Stimulated activated effector memory CD8-positive, alpha-beta T cell treated with anti-CD3 and anti-CD28 coated beads, Interleukin-12 subunit alpha, Interleukin-12 subunit beta, amount 100 ng/mL, for 72 hours (primary cell): ENCODE measurements around the gene GNAZ.

Experiments used
- ATAC-seq: fragments of 150-1000 bp; cut with Tn5 transposase; 2 replicates; pipeline ENCODE4 v1.10.0; 2021
- DNase-seq, 2 donors: peaks; one replicate each; pipeline ENCODE4 v3.0.0; 2021 to 2022; ENCODE audit warnings: low spot score in 2 of 2
- H3K27ac Mint-ChIP-seq: one replicate; pipeline ENCODE4 v1.8.0; 2022; ENCODE audit warnings: mild to moderate bottlenecking, mixed read lengths
- H3K36me3 Mint-ChIP-seq: one replicate; pipeline ENCODE4 v1.8.0; 2022; ENCODE audit warnings: mild to moderate bottlenecking, mixed read lengths
- H3K4me1 Mint-ChIP-seq: one replicate; pipeline ENCODE4 v1.8.0; 2022; ENCODE audit warnings: mixed read lengths
- H3K4me3 Mint-ChIP-seq: one replicate; pipeline ENCODE4 v1.8.0; 2022; ENCODE audit warnings: mild to moderate bottlenecking, mixed read lengths
- H3K9me3 Mint-ChIP-seq: one replicate; pipeline ENCODE4 v1.8.0; 2022; ENCODE audit warnings: mixed read lengths

Gene GNAZ

DNA sequence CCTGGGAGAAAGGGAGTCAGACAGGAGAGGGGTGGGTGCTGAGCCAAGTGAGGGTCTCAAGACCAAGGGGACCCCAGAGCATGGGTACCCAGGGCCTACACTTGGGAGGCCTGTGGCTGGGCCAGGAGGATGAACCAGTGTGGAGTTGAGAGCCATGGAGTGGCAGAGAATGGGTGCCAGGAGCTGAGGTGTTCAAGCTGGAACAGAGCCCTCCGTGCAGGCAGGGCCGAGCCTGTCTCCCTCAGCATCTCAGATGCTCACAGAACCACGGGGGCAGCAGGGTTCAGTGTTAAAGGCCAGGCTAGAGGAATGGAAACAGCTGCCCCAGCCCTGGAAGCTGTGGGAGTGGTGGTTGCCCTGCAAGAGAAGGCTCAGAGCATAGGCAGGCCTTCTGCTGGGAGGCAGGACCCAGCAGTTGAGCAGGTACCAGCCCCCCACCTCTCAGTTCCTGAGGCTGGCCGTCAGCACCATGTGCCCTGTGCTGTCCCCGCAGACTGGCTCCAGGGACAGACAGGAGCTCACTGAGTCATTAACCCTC, 39.2 kb downstream of the GNAZ start:
- Mint-ChIP-seq H3K9me3 (no peaks in the 10 kb centered on the region), H3K36me3 (no peaks in the 10 kb centered on the region), H3K4me1 (no peaks in the 10 kb centered on the region), H3K27ac (no peak overlapping the region), H3K4me3 (no peak overlapping the region)
- no peak for DNase-seq
- ATAC-seq: no peak

DNA sequence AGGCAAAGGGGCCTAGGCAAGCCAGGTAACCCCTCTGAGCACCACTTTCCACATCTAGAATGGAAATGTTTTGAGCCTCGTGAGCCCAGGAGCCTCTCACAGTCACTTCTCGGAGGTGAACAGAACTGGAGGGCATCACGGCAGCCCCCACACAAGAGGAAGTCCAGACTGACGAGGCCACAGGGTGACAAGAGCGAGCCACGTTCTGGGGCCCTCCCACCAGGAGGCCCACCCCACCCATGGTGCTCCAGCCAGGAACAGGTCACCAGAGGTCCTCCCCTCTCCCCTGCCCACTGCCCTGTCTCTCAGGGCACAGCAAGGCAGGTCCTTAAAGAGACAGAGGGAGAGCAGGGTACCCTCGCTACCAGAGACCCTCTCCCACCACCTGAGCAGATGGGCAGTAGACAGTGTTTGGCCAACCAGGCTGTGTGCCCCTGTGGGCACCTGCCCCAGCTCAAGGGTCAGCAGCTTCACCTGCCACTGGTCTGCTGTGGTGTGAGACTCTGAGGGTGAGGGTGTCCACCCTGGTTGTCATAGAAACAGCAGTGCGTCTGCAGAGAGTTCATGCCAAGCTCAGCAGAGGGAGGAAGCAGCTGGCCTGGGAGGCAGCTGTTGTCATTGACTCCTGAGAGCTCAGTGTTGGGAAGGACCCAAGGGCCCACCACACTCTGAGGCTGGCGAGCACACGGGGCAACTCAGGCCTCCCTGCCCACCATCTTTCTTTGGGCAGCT, 40.0 kb downstream of the GNAZ start:
- DNase-seq (no peak), ATAC-seq (no peak)
- Mint-ChIP-seq H3K27ac (no peak overlapping the region), H3K4me3 (no peak overlapping the region), H3K9me3 (no peaks in the 10 kb centered on the region), H3K36me3 (no peaks in the 10 kb centered on the region), H3K4me1 (no peaks in the 10 kb centered on the region)

DNA sequence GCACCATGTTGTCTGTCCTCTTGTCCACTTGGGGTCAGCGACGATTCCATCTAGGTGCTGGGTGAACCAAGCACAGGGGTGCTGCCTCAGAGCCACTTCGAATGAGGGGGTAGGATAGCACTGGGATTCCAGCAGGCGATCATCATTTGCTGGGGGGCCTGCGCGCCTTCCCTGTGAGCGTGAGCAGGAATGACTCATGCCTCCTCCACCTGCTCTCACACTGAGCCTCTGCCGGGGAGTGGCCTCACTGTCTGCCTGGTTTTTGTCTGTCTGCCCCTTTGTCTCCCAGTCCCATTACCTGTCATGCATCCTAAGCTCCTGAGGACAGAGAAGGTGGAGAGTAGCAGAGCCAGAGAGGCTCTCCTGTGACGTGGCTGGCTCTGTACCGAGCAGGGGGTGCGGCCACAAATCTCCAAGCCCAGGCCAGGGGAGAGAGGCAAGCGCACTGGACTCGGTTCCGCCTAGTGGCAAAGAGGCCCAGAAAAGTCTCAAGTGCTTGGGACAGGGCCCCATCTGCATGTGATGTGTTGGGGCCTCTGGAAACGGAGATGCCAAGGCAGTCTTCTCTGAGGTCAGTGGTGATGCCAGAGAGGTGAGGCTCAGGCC, 40.7 kb downstream of the GNAZ start:
- Mint-ChIP-seq H3K4me1 (no peaks in the 10 kb centered on the region), H3K36me3 (no peaks in the 10 kb centered on the region), H3K27ac (no peak overlapping the region), H3K9me3 (no peaks in the 10 kb centered on the region), H3K4me3 (no peak overlapping the region)
- ATAC-seq (no peak), DNase-seq (no peak)

DNA sequence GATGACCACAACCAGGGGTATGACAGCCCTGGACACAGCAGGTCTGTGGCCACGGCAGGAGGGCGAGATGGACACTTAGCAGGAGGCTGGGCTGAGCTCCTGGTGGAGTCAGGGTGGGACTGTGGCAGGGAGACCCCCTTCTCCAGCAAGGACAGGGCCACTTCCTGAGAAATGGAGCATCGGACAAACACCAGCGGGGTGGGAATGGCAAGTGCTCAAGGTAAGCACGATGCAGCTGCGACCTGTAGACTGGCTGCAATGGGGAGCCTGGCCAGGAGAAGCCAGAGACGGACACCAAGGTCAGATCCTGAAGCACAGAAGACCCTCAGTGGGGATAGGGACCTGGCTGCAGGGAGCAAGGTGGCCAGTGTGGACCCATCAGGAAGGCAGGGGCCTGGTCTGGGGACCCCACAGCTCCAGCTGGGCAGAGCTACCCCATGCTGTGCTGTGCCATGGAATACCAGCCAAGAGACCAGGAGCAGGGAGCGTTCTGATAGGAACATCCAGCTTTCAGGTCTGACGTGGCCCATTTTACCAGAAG, 42.2 kb downstream of the GNAZ start:
- no peak overlapping the region for H3K4me3 Mint-ChIP-seq
- no peaks in the 10 kb centered on the region for H3K36me3 Mint-ChIP-seq
- H3K4me1 Mint-ChIP-seq: no peaks in the 10 kb centered on the region
- no peaks in the 10 kb centered on the region for H3K9me3 Mint-ChIP-seq
- no peak overlapping the region for H3K27ac Mint-ChIP-seq
- ATAC-seq: no peak
- DNase-seq: no peak

GRCh38 chr22:23113067-23113846, 42.9 kb downstream of the GNAZ start:
- Mint-ChIP-seq H3K4me3 (no peak overlapping the region), H3K4me1 (no peaks in the 10 kb centered on the region), H3K9me3 (no peaks in the 10 kb centered on the region), H3K27ac (no peak overlapping the region), H3K36me3 (no peaks in the 10 kb centered on the region)
- ATAC-seq: no peak
- DNase-seq: no peak

DNA sequence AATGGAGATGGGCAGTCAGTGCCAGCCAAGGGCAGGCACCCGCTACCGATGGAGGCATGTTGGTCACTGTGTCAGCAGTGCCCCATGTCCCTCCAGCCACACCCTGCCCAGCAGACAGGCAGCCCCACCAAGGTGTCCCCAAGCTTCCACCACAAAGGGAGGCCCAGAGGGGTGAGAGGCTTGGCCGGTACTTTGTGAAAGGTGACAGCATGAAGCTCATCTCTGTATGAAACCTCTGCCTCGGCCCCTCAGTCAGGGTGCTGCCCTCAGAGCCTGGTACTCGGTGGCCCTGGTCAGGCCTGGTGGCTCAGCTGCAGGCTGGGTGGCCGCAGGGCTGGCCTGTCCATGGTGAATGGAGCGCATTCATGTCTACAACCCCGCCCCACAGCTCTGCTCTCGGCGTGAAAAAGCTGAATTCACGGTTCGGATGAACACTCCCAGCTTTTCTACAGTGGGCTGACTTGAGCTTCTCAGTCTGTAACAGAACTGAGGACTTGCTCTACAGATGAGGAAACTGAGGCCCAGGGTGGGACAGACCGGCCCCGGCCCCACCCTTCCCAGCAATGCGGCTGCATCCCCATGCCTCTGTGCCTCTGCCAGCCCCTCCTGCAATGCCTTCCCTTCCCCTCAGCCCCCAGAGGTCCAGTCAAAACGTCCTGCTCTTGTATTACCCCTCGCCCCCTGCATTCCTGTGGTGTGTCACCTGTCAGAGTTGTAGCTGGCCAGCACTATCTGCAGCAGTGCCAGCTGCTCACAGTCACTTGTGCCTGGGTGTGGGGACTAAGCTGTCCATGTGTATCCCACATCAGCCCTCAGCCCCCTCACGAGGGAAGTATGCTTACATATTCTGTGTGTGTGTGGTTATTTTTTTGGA, 43.8 kb downstream of the GNAZ start:
- Mint-ChIP-seq H3K4me3 (no peak overlapping the region), H3K9me3 (no peaks in the 10 kb centered on the region), H3K4me1 (peaks cover under 1% of the 10 kb centered on the region), H3K27ac (no peak overlapping the region), H3K36me3 (no peaks in the 10 kb centered on the region)
- no peak for ATAC-seq
- no peak for DNase-seq

DNA sequence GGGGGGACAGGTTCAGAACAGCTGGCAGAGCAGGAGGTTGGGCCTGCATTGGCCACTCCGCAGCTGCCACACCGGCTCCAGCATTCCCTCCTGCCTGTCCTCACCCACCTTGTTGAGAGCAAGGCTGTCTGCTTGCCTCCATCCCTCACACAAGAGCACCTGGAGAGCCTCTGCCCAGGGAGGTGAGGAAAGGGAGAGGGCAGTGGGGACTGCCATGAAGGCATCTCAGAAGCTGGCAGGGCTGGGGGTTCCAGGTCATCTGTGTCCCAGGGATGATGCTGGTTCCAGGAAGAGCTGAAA, 44.4 kb downstream of the GNAZ start:
- Mint-ChIP-seq H3K4me3 (no peak overlapping the region), H3K27ac (no peak overlapping the region), H3K4me1 (peaks cover 7% of the 10 kb centered on the region), H3K36me3 (no peaks in the 10 kb centered on the region), H3K9me3 (peaks cover 3% of the 10 kb centered on the region)
- DNase-seq (no peak), ATAC-seq (no peak)

DNA sequence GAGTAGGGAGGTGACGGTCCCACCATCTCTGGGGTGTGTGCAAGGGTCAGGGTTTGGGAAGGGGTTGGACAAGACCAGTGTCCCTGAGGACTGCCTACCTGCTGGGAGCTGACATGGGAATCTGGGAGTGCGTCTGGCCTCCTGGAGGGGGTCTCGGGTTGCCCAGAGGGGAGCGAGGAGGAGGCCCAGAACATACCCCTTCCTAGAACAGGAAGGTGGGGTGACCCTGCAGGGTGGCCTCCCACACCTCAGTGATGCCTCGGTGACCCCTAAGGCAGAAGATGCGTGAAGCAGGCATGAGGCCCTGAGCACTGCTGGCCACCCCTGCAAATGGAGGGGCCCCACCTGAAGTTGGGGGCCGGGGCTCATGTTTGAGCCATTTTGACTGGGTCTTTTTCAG, 45.0 kb downstream of the GNAZ start:
- ATAC-seq (no peak), DNase-seq (no peak)
- H3K4me3 Mint-ChIP-seq: no peak overlapping the region
- H3K36me3 Mint-ChIP-seq: no peaks in the 10 kb centered on the region
- peaks cover 3% of the 10 kb centered on the region for H3K9me3 Mint-ChIP-seq
- no peak overlapping the region for H3K27ac Mint-ChIP-seq
- H3K4me1 Mint-ChIP-seq: peaks cover 12% of the 10 kb centered on the region

DNA sequence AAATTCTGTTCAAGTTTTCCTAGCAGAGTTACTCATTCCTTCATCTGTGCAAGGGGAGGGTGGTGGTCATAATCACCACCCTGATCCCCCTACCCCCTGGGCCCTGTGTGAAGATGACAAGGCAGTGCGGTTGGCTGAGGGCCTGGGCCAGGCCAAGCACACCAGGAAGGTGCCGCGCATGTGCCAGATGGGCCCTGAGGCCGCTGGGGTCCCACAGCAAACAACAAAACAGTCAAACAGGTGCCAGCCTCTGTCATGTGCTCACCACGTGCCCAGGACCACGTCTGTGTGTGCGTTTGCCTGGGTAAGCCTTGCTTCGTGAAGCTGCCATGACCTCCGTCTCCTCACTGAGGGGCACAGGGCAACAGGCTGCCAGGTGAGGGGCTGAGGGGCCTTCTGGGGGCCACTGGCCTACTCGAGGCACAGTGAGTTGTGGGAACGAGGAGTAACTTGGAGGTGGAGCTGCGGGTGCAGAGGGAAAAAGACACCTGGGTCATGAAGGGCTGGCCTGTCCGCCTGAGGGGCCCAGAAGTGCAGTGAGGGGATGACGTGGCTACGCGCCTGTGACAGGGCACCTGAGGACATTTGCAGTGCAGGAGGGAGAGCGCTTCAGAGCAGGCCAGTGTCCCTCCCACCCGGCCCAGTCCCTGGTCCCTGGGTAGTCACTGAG, 45.6 kb downstream of the GNAZ start:
- Mint-ChIP-seq H3K9me3 (peaks cover 3% of the 10 kb centered on the region), H3K4me3 (no peak overlapping the region), H3K4me1 (peaks cover 12% of the 10 kb centered on the region), H3K27ac (no peak overlapping the region), H3K36me3 (no peaks in the 10 kb centered on the region)
- DNase-seq (no peak), ATAC-seq (no peak)

GRCh38 chr22:23116506-23117263, 46.4 kb downstream of the GNAZ start:
- H3K4me3 Mint-ChIP-seq: no peak overlapping the region
- H3K4me1 Mint-ChIP-seq: peaks cover 12% of the 10 kb centered on the region
- no peak for DNase-seq
- no peak overlapping the region for H3K27ac Mint-ChIP-seq
- no peaks in the 10 kb centered on the region for H3K36me3 Mint-ChIP-seq
- H3K9me3 Mint-ChIP-seq: peaks cover 3% of the 10 kb centered on the region
- no peak for ATAC-seq

GRCh38 chr22:23117275-23117674, 47.0 kb downstream of the GNAZ start:
- no peaks in the 10 kb centered on the region for H3K36me3 Mint-ChIP-seq
- DNase-seq (no peak), ATAC-seq (no peak)
- peaks cover 3% of the 10 kb centered on the region for H3K9me3 Mint-ChIP-seq
- H3K27ac Mint-ChIP-seq: no peak overlapping the region
- no peak overlapping the region for H3K4me3 Mint-ChIP-seq
- H3K4me1 Mint-ChIP-seq: peaks cover 12% of the 10 kb centered on the region

- peaks cover 12% of the 10 kb centered on the region for H3K4me1 Mint-ChIP-seq
- DNase-seq (no peak), ATAC-seq (no peak)
- no peak overlapping the region for H3K4me3 Mint-ChIP-seq
- H3K27ac Mint-ChIP-seq: no peak overlapping the region
- peaks cover 3% of the 10 kb centered on the region for H3K9me3 Mint-ChIP-seq
- H3K36me3 Mint-ChIP-seq: no peaks in the 10 kb centered on the region
These were observed 47.8 kb downstream of the GNAZ start for GRCh38 chr22:23117891-23118646.

DNA sequence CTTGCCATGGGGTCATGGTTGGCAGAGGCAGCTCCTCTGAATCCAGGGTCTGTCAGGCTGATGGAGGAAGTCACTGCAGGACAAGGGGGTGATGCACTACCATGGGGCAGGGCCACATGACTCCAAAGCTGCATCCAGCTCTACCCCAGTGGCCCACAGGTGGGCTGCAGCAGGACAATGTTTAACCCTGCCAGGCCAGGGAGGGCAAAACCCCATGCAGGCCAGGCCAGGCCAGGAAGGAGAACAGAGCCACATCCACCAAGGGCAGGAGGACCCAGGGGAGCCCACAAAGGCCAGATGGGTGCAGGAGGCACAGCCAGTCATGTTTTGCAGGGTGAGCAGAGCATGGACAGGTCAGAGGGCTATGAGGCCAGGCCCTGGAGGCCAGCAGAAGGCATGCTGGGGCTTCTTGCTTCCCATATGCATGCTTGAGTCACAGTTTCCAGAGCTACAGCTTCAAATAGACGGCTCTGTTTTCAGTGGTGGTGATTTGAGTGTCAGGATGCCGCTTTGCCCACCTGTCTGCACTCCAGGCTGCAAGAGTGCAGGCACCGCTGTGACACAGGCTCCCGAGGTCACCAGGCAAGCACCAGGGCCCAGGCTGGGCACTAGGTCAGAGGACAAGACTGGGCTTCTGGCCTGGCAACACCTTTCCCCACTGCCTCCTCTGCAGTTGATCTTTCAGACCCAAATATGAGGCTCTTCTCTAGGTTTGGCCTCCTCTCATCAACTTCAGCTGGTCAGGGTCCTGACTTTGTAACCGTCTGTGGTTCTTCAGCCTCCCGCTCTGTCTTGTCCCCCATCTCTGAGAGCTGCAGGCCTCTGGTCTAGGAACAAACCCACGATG, 48.6 kb downstream of the GNAZ start:
- DNase-seq (no peak), ATAC-seq (no peak)
- H3K27ac Mint-ChIP-seq: peak overlapping the region; percentile 96
- H3K9me3 Mint-ChIP-seq: peaks cover 3% of the 10 kb centered on the region
- peaks cover 12% of the 10 kb centered on the region for H3K4me1 Mint-ChIP-seq
- H3K4me3 Mint-ChIP-seq: peak overlapping the region; percentile 52
- no peaks in the 10 kb centered on the region for H3K36me3 Mint-ChIP-seq
